ENCODE data around the gene MKRN2.

GRCh38 chr3:12532182-12532581, 24.7 kb upstream of the MKRN2 start:
- TF ChIP-seq POLR2A (IDR thresholded peaks at IDR 0.05; ENCODE audit: low read depth, low read length) = no peak
- TF ChIP-seq, protein P1, sequence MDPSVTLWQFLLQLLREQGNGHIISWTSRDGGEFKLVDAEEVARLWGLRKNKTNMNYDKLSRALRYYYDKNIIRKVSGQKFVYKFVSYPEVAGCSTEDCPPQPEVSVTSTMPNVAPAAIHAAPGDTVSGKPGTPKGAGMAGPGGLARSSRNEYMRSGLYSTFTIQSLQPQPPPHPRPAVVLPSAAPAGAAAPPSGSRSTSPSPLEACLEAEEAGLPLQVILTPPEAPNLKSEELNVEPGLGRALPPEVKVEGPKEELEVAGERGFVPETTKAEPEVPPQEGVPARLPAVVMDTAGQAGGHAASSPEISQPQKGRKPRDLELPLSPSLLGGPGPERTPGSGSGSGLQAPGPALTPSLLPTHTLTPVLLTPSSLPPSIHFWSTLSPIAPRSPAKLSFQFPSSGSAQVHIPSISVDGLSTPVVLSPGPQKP (IDR thresholded peaks at IDR 0.05; ENCODE audit: borderline replicate concordance, low read depth, low read length) = no peak
- TF ChIP-seq, protein P2, sequence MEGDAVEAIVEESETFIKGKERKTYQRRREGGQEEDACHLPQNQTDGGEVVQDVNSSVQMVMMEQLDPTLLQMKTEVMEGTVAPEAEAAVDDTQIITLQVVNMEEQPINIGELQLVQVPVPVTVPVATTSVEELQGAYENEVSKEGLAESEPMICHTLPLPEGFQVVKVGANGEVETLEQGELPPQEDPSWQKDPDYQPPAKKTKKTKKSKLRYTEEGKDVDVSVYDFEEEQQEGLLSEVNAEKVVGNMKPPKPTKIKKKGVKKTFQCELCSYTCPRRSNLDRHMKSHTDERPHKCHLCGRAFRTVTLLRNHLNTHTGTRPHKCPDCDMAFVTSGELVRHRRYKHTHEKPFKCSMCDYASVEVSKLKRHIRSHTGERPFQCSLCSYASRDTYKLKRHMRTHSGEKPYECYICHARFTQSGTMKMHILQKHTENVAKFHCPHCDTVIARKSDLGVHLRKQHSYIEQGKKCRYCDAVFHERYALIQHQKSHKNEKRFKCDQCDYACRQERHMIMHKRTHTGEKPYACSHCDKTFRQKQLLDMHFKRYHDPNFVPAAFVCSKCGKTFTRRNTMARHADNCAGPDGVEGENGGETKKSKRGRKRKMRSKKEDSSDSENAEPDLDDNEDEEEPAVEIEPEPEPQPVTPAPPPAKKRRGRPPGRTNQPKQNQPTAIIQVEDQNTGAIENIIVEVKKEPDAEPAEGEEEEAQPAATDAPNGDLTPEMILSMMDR (conservative IDR thresholded peaks at IDR 0.05; ENCODE audit: low read depth, low read length) = no peak
- TF ChIP-seq, protein P3, sequence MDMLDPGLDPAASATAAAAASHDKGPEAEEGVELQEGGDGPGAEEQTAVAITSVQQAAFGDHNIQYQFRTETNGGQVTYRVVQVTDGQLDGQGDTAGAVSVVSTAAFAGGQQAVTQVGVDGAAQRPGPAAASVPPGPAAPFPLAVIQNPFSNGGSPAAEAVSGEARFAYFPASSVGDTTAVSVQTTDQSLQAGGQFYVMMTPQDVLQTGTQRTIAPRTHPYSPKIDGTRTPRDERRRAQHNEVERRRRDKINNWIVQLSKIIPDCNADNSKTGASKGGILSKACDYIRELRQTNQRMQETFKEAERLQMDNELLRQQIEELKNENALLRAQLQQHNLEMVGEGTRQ (IDR thresholded peaks at IDR 0.05; ENCODE audit: low read depth, low read length) = no peak
- TF ChIP-seq RAD21 (IDR thresholded peaks at IDR 0.05; ENCODE audit: low read length) = no peak
- no peak for TF ChIP-seq BHLHE40 (IDR thresholded peaks at IDR 0.05; ENCODE audit: low read depth, low read length)
- no peak for TF ChIP-seq SMC3 (IDR thresholded peaks at IDR 0.05; ENCODE audit: low read depth, low read length)
- TF ChIP-seq MXI1 (IDR thresholded peaks at IDR 0.05; ENCODE audit: borderline replicate concordance, low read depth, low read length) = no peak
- no peak for TF ChIP-seq CEBPB (IDR thresholded peaks at IDR 0.05; ENCODE audit: low read depth, low read length)
- TF ChIP-seq CHD1 (IDR thresholded peaks at IDR 0.05; ENCODE audit: low read depth, low read length) = no peak
- TF ChIP-seq RCOR1 (IDR thresholded peaks at IDR 0.05; ENCODE audit: insufficient replicate concordance, low read length) = no peak
- TF ChIP-seq FOS (IDR thresholded peaks at IDR 0.05; ENCODE audit: low read depth, low read length) = no peak

Measured in IMR-90 (cell line).